Measurements from ENCODE around the gene HSPH1.

HSPH1 gene

DNA sequence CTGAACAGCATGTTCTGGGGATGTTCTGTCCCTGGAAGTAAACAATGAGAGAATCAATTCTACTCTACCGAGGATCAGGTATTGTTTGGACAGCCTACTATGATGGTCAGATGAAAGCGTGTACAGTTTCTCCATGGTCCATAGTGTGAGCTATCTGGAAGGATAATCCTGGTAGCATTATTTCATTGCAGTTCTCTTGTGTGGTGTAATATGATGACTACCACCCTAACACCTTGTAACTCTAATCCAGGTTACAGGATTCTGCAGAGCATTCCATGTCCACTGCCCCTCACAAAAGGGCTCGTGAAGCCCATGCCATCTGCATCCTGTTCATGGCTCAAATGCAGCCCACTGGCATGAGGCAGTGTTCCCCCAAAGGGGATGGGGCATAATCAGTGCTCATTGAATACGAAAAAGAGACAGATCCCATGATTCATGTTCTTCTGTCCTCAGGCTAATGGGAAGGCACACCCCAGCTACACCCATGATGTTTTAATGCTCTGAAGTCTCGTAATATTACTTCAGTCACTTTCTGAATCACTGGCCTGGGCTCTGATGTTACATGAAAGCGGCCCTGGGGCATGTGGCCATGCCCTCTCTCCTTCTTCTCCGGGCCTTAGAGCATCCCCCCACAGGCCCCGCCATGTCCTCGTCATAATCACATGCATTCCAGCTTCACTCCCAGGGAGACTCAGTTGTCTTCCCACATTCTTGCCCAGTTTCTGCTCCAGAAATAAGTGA, 68.4 kb downstream of the HSPH1 start:
- DNase-seq: no peak

- DNase-seq: no peak
Measured at GRCh38 chr13:31092646-31093045, 69.1 kb downstream of the HSPH1 start.

- no peak for DNase-seq
Measured at GRCh38 chr13:31090961-31091624, 70.6 kb downstream of the HSPH1 start.

- DNase-seq: no peak
Measured at GRCh38 chr13:31090096-31090495, 71.6 kb downstream of the HSPH1 start.

- no peak for DNase-seq
Measured at GRCh38 chr13:31089649-31090048, 72.1 kb downstream of the HSPH1 start.

GRCh38 chr13:31088826-31089420, 72.8 kb downstream of the HSPH1 start:
- DNase-seq: no peak

Measured in stimulated activated naive CD4-positive, alpha-beta T cell (primary cell).